ENCODE measurements around the gene GDAP2.

The GDAP2 gene

GRCh38 chr1:117952386-117952785 is 23.0 kb upstream of the GDAP2 start:
- no peak overlapping the region for H3K27ac ChIP-seq
- H3K36me3 ChIP-seq (ENCODE audit: insufficient read depth), result no peaks in the 10 kb centered on the region
- H2AFZ ChIP-seq (ENCODE audit: low read depth), result no peak overlapping the region
- H3K79me2 ChIP-seq (ENCODE audit: insufficient read depth, low read depth), result no peaks in the 10 kb centered on the region
- H3K4me1 ChIP-seq (ENCODE audit: low read depth, poor library complexity, severe bottlenecking), result no peaks in the 10 kb centered on the region
- no peaks in the 10 kb centered on the region for H3K27me3 ChIP-seq (ENCODE audit: insufficient read depth, low read depth)
- no peak overlapping the region for H3K4me2 ChIP-seq
- H4K20me1 ChIP-seq (ENCODE audit: insufficient read depth), result no peaks in the 10 kb centered on the region
- no peak for TF ChIP-seq CTCF (conservative IDR thresholded peaks at IDR 0.05; ENCODE audit: low read depth, low read length)
- H3K9ac ChIP-seq, result no peak overlapping the region
- H3K4me3 ChIP-seq (IDR thresholded peaks at IDR 0.05; ENCODE audit: insufficient read depth, low read depth, low read length), result no peak overlapping the region

- Histone ChIP-seq H3K4me2 (no peak overlapping the region), H3K27me3 (ENCODE audit: insufficient read depth, low read depth) (no peaks in the 10 kb centered on the region), H4K20me1 (ENCODE audit: insufficient read depth) (no peaks in the 10 kb centered on the region), H3K79me2 (ENCODE audit: insufficient read depth, low read depth) (no peaks in the 10 kb centered on the region), H3K36me3 (ENCODE audit: insufficient read depth) (no peaks in the 10 kb centered on the region), H2AFZ (ENCODE audit: low read depth) (no peak overlapping the region), H3K27ac (no peak overlapping the region), H3K4me3 (IDR thresholded peaks at IDR 0.05; ENCODE audit: insufficient read depth, low read depth, low read length) (no peak overlapping the region), H3K9ac (no peak overlapping the region), H3K4me1 (ENCODE audit: low read depth, poor library complexity, severe bottlenecking) (no peaks in the 10 kb centered on the region)
- TF ChIP-seq CTCF (conservative IDR thresholded peaks at IDR 0.05; ENCODE audit: low read depth, low read length), result no peak
These were observed 12.9 kb upstream of the GDAP2 start for GRCh38 chr1:117942293-117942692.

- Histone ChIP-seq H2AFZ (ENCODE audit: low read depth) (no peak overlapping the region), H3K79me2 (ENCODE audit: insufficient read depth, low read depth) (peaks cover 10% of the 10 kb centered on the region; the same call in 1 of the 2 replicates), H3K9ac (no peak overlapping the region), H3K27me3 (ENCODE audit: insufficient read depth, low read depth) (no peaks in the 10 kb centered on the region), H3K27ac (no peak overlapping the region), H3K36me3 (ENCODE audit: insufficient read depth) (no peaks in the 10 kb centered on the region), H3K4me1 (ENCODE audit: low read depth, poor library complexity, severe bottlenecking) (peaks cover 3% of the 10 kb centered on the region), H3K4me2 (no peak overlapping the region), H3K4me3 (IDR thresholded peaks at IDR 0.05; ENCODE audit: insufficient read depth, low read depth, low read length) (no peak overlapping the region), H4K20me1 (ENCODE audit: insufficient read depth) (no peaks in the 10 kb centered on the region)
- no peak for TF ChIP-seq CTCF (conservative IDR thresholded peaks at IDR 0.05; ENCODE audit: low read depth, low read length)
These were observed 4.3 kb upstream of the GDAP2 start for GRCh38 chr1:117933769-117934168.

GRCh38 chr1:117932576-117932975 is 3.2 kb upstream of the GDAP2 start:
- Histone ChIP-seq H3K4me2 (no peak overlapping the region), H2AFZ (ENCODE audit: low read depth) (no peak overlapping the region), H3K27me3 (ENCODE audit: insufficient read depth, low read depth) (no peaks in the 10 kb centered on the region), H4K20me1 (ENCODE audit: insufficient read depth) (no peaks in the 10 kb centered on the region), H3K9ac (no peak overlapping the region), H3K36me3 (ENCODE audit: insufficient read depth) (no peaks in the 10 kb centered on the region), H3K27ac (no peak overlapping the region), H3K79me2 (ENCODE audit: insufficient read depth, low read depth) (peaks cover 10% of the 10 kb centered on the region; the same call in 1 of the 2 replicates), H3K4me1 (ENCODE audit: low read depth, poor library complexity, severe bottlenecking) (peaks cover 12% of the 10 kb centered on the region), H3K4me3 (IDR thresholded peaks at IDR 0.05; ENCODE audit: insufficient read depth, low read depth, low read length) (no peak overlapping the region)
- no peak for TF ChIP-seq CTCF (conservative IDR thresholded peaks at IDR 0.05; ENCODE audit: low read depth, low read length)
